Stimulated activated CD4-positive, alpha-beta T cell treated with anti-CD3 and anti-CD28 coated beads, Interleukin-15, amount 100 ng/mL, for 48 hours (primary cell): Measurements from ENCODE around the gene ZP1.
A peak's percentile ranks its signal among the peaks of the same experiment; 100 is the strongest.
"Not testable (repeated sequence)": the region's sequence is repeated elsewhere in the genome, so short reads cannot be mapped to it uniquely, and the experiment has no call there.

ENCODE experiments used
- DNase-seq, 2 donors: peaks; one replicate each; pipeline ENCODE4 v3.0.0-alpha.2; 2020; ENCODE audit warnings: low read depth in 2 of 2

ZP1 gene

GRCh38 chr11:60878245-60879101 lies 11.1 kb downstream of the ZP1 start:
- DNase-seq = no peak

DNA sequence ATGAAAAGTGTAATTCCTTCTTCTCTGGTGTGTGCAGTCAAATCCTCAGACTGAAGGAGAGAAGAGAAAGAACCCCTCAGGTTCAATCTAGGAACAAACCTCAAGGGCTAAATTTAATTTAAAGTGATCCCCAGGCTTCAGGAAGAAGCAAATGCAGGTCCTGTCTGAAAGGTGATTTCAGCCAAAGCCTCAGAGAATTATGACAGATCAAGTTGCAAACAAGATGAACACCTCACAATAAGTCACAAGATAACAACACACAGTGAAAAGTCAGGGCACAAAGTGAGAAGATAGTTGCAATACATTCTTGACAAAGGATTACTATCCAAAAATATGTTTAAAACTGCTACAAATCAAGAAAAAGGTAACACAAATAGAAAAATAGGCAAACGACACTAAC lies 11.8 kb downstream of the ZP1 start:
- DNase-seq = no peak

GRCh38 chr11:60879971-60880588 lies 12.7 kb downstream of the ZP1 start:
- DNase-seq = no peak

- DNase-seq = no peak
These were observed 13.4 kb downstream of the ZP1 start for GRCh38 chr11:60880643-60881282.

GRCh38 chr11:60887556-60887955 lies 20.2 kb downstream of the ZP1 start:
- DNase-seq = no peak

DNA sequence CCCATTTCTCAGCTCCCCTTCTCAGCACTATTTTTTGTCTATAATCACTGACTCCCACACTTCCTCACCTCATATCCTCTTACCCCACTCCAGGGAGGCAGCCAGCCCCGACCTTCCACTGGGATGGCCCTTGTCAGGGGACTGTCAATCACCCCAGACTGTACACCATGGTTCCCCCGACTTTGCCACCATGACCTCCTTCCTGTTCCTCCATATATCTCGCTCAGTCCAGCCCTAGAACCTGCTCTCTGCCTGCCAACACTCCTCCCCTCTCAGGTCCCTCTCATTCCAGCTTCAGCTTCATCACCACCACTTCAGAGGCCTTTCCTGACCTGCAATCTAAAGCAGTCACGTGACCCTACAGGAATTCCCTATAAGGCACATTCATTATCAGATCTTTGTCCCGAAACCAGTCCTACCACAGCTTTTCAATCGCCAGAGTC lies 22.5 kb downstream of the ZP1 start:
- DNase-seq = no peak

DNA sequence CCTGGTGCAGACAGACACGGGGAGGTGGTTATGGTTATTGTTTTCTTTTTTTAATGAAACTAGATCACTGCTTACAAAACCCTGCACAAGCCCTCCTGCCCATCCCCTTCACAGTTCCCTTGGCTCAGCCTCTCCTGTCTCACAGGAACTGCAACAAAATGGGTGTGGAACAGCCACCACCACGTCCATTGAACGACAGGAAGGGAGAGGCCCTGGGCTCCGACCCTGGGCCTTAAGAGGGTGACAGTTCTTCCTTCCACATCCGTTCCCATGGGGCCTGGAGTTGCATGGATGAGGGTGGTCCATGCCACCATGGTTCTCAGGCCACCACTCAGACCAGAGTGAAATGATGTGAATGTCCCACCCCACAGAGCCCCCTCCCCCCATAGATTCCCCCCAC lies 23.4 kb downstream of the ZP1 start:
- DNase-seq = no peak

DNA sequence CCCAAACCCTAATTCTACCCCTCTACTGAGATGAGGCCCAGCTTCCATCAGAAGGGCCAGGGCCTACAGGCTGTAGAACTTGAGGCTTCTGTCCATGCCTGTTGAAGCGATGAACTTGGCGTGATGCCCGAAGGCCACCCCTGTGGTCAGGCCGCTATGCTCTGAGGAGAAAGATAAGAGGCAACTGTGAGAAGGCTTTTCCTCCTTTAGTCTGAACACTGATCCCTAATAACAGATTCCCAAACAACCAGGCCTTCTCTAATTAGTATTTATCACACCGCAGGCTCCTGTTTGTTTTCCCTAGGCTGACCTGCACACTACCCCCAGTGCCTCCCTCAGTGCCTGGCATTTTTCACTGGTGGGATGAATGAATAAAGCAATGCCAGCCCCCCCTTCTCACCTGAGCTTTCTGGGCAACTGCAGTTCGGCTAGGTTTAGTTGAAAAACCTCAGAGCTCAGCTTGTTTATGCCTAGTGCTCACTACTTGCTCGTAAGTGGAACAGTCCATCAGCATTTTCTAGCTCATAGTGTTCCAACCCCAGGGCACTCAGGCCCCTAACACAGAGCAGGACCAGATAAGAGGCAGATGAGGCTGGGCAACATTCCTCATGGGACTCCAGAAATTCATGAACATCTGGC lies 23.9 kb downstream of the ZP1 start:
- no peak for DNase-seq

DNA sequence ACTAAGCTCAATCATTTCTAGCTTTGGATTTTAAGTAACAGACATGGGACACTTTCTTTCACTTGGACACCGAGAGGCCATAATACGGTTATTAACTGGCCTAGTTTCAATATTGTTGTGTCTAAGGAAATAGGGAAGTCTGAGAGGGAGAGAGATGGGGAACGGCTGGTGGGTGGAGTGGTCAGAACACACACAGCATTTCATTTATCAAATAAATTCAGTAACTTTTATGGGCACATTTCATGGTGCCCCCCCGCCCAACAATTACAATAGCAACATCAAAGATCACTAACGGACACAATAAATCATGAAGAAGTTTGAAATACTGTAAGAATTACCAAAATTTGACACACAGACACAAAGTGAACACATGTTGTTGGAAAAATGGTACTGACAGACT lies 28.3 kb downstream of the ZP1 start:
- DNase-seq = no peak

- DNase-seq = no peak
These were observed 30.2 kb downstream of the ZP1 start for GRCh38 chr11:60897496-60897895.

DNA sequence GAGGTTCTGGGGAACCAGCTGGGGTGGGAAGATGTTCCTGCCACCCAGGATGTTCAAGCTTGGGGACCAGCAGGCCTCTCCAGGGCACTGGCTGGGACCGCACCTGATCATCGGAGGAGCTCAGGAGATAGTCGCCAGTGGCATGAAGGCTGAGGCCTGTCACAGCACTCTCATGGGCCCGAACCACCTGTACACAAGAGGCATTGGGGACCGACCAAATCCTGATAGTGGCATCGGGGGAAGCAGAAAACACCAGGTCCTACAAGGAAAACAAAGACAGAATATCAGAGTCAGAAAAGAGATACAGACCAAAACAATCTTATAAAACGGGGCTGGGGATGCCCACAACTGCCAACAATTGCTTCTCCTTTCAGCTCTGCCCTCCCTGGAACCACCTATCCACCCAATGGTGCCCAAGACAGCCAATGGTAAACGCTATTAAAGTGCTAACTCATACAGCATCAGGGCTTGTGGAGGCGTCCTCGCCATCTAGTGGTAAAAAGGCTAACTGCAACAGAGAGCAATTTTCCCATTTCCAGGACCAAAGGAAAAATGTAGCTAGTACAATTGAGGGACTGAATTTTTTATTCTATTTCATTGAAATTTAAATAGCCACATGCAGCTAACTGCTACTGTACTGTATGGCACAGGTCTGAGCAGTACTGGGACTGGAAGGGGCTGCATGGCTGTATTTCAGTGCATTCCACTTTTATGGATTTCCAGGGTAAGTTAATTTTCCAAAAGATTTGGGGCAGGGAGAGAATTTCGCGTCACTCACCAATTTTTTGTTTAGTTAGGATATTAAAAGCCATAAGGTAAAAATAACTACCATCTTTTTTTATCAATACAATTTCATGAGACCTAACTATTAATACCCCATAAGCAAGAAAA lies 31.9 kb downstream of the ZP1 start:
- no peak for DNase-seq

GRCh38 chr11:60899977-60900376 lies 32.6 kb downstream of the ZP1 start:
- no peak for DNase-seq

- no peak for DNase-seq
These were observed 33.5 kb downstream of the ZP1 start for GRCh38 chr11:60900673-60901404.

- no peak for DNase-seq
These were observed 35.3 kb downstream of the ZP1 start for GRCh38 chr11:60902625-60903024.

DNA sequence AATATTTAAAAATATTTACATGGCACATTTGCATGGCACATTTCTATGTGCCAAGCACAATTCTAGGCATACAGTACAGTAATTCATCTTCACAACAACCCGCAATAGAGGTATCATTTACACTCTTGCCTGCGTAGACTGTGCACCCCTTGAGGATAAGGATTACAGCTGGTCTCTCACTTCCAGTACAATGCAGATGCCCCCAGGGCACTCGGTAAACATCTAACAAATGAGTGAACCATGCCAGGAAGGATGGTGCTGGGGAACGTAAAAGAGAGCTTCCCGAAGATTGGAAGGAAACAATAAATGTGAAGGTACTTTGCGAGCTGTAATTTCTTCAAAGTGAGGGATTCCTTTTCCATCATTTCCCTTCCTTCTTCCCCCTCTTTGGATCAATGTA lies 37.7 kb downstream of the ZP1 start:
- no peak for DNase-seq

GRCh38 chr11:60905551-60906113 lies 38.3 kb downstream of the ZP1 start:
- no peak for DNase-seq

DNA sequence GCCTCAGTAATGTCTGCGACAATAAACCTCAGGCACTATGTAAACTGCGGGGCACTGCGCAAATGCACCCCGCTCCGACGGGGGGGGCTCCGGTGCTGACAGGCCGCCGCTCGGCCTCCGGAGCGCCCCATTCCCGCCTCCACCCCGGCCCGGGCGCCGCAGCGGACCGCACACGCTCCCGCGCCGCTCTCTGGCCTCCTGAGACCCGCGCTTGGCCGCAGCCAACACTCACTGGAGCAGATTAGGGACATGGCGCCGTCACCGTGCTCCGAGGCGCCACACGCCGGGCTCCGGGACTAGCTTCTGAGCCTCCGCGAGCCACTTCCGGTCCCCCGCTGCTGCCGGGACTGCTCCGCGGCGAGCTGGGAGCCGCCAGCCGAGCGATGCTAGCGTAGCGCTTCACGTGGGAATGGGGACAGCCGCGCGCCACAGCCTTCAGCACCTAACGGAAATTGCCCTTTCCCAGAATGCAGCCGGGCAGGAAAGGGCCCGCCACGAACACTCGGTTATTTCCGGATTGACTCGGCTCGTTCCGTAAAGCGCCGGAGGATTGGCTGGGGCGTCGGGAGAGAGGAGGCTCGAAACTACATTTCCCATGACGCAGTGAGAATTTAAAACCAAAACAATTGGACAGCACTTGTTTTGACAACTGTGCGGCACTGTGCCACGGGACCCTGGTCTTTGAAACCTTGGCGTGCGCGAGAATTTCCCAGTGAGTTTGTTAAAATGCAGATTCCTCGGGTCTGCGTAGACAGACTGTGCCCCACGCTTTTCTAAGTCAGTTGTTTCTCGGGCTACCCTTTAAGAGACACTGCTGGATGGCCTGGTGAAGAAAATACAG lies 39.0 kb downstream of the ZP1 start, which contains the start of gene PRPF19:
Gene PRPF19, minus strand, starts transcription at position 454 of the 841 bp plus-strand sequence. Its CDS starts 203 bp downstream, at position 251.
- DNase-seq = peak; percentile 96 to 99

- no peak for DNase-seq
These were observed 41.5 kb downstream of the ZP1 start for GRCh38 chr11:60908803-60909202.

GRCh38 chr11:60909680-60910280 lies 42.4 kb downstream of the ZP1 start:
- not testable (repeated sequence) for DNase-seq
